Measurements from ENCODE around the gene CNEP1R1. TPM values are rescaled to one million over a fixed set of nuclear protein-coding genes. Genes with fewer than 3 reads are reported as not detected.

CNEP1R1 gene
- total RNA-seq, 1 donor from 2014 or later, result 26.1 TPM

DNA sequence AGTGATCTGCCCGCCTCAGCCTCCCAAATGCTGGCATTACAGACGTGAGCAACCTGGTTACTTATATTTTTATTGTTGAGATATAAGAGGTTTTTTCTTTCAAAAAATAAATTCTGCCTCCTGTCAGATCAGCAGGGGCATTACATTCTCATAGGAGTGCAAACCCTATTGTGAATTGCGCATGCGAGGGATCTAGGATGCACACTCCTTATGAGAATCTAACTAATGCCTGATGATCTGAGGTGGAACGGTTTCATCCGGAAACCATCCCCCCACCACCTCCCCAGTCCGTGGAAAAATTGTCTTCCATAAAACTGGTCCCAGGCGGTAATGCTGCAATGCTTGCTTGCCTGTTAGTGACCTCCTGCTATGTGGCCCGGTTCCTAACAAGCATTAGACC, 7.5 kb upstream of the CNEP1R1 start:
- Mint-ChIP-seq H3K4me1 (ENCODE audit: unreplicated experiment) (peaks cover 6% of the 10 kb centered on the region), H3K4me3 (no peak overlapping the region), H3K36me3 (no peaks in the 10 kb centered on the region), H3K9me3 (no peaks in the 10 kb centered on the region), H3K27ac (no peak overlapping the region), H3K27me3 (peaks cover 9% of the 10 kb centered on the region)
- DNase-seq (ENCODE audit: extremely low spot score, unreplicated experiment), result no peak
- TF ChIP-seq, protein P1, sequence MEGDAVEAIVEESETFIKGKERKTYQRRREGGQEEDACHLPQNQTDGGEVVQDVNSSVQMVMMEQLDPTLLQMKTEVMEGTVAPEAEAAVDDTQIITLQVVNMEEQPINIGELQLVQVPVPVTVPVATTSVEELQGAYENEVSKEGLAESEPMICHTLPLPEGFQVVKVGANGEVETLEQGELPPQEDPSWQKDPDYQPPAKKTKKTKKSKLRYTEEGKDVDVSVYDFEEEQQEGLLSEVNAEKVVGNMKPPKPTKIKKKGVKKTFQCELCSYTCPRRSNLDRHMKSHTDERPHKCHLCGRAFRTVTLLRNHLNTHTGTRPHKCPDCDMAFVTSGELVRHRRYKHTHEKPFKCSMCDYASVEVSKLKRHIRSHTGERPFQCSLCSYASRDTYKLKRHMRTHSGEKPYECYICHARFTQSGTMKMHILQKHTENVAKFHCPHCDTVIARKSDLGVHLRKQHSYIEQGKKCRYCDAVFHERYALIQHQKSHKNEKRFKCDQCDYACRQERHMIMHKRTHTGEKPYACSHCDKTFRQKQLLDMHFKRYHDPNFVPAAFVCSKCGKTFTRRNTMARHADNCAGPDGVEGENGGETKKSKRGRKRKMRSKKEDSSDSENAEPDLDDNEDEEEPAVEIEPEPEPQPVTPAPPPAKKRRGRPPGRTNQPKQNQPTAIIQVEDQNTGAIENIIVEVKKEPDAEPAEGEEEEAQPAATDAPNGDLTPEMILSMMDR (conservative IDR thresholded peaks at IDR 0.05), result no peak

- no peak overlapping the region for H3K4me3 Mint-ChIP-seq
- no peaks in the 10 kb centered on the region for H3K9me3 Mint-ChIP-seq
- H3K27ac Mint-ChIP-seq, result no peak overlapping the region
- no peak for DNase-seq (ENCODE audit: extremely low spot score, unreplicated experiment)
- peaks cover 18% of the 10 kb centered on the region for H3K4me1 Mint-ChIP-seq (ENCODE audit: unreplicated experiment)
- TF ChIP-seq, protein P1 (conservative IDR thresholded peaks at IDR 0.05), result no peak
- H3K36me3 Mint-ChIP-seq, result no peaks in the 10 kb centered on the region
- H3K27me3 Mint-ChIP-seq, result peaks cover 6% of the 10 kb centered on the region
Measured at GRCh38 chr16:50021544-50021943, 3.5 kb upstream of the CNEP1R1 start.

DNA sequence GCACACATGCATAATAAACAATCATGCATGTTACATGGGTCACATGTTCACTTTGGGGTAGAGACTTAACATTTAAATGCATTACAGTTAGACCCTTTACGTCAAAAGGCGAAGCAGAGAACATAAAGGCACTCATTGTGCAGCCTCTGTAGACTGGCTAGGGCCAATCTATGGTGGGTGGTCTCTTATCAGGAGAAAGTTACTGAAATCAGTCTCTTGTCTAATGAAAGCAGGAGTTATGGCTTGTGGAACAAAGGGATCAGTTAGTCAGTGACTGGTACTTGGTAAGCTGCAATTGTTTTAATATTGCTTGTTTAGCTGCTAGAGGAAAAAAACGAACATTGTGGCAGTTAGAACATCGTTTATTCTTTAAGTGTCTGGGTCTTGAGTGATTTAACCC, 1.4 kb upstream of the CNEP1R1 start:
- H3K4me1 Mint-ChIP-seq (ENCODE audit: unreplicated experiment), result peaks cover 18% of the 10 kb centered on the region
- H3K4me3 Mint-ChIP-seq, result no peak overlapping the region
- no peaks in the 10 kb centered on the region for H3K9me3 Mint-ChIP-seq
- TF ChIP-seq, protein P1 (conservative IDR thresholded peaks at IDR 0.05), result no peak
- peaks cover 6% of the 10 kb centered on the region for H3K27me3 Mint-ChIP-seq
- no peak for DNase-seq (ENCODE audit: extremely low spot score, unreplicated experiment)
- no peak overlapping the region for H3K27ac Mint-ChIP-seq
- no peaks in the 10 kb centered on the region for H3K36me3 Mint-ChIP-seq

GRCh38 chr16:50024207-50024606, 818 bp upstream of the CNEP1R1 start:
- H3K27ac Mint-ChIP-seq, result peak overlapping the region; percentile 85
- H3K27me3 Mint-ChIP-seq, result peaks cover 6% of the 10 kb centered on the region

GRCh38 chr16:50025537-50025931, 509 bp downstream of the CNEP1R1 start:
- TF ChIP-seq, protein P1 (conservative IDR thresholded peaks at IDR 0.05), result no peak
- peaks cover 6% of the 10 kb centered on the region for H3K27me3 Mint-ChIP-seq
- H3K9me3 Mint-ChIP-seq, result no peaks in the 10 kb centered on the region
- H3K27ac Mint-ChIP-seq, result peak overlapping the region; percentile 81
- peaks cover 3% of the 10 kb centered on the region for H3K36me3 Mint-ChIP-seq
- DNase-seq (ENCODE audit: extremely low spot score, unreplicated experiment), result no peak
- peak overlapping the region; percentile 95 for H3K4me3 Mint-ChIP-seq
- H3K4me1 Mint-ChIP-seq (ENCODE audit: unreplicated experiment), result peaks cover 18% of the 10 kb centered on the region

More at GRCh38 chr16:50024207-50024606, 818 bp upstream of the CNEP1R1 start:
- Mint-ChIP-seq H3K4me1 (ENCODE audit: unreplicated experiment) (peaks cover 18% of the 10 kb centered on the region), H3K9me3 (no peaks in the 10 kb centered on the region), H3K4me3 (peak overlapping the region; percentile 95), H3K36me3 (no peaks in the 10 kb centered on the region)
- DNase-seq (ENCODE audit: extremely low spot score, unreplicated experiment), result no peak
- TF ChIP-seq, protein P1 (conservative IDR thresholded peaks at IDR 0.05), result no peak

GRCh38 chr16:50027829-50028228, 2.8 kb downstream of the CNEP1R1 start:
- Mint-ChIP-seq H3K27me3 (no peaks in the 10 kb centered on the region), H3K36me3 (peaks cover 7% of the 10 kb centered on the region), H3K9me3 (no peaks in the 10 kb centered on the region), H3K27ac (no peak overlapping the region), H3K4me3 (no peak overlapping the region), H3K4me1 (ENCODE audit: unreplicated experiment) (peaks cover 16% of the 10 kb centered on the region)
- no peak for DNase-seq (ENCODE audit: extremely low spot score, unreplicated experiment)
- TF ChIP-seq, protein P1 (conservative IDR thresholded peaks at IDR 0.05), result no peak
